ENCODE data around the gene DSCAM. TPM values are rescaled to one million over a fixed set of nuclear protein-coding genes. Genes with fewer than 3 reads are reported as not detected.

DSCAM gene
- total RNA-seq, 4 donors from 2014 or later = under 0.01 to 0.44 TPM; not detected in 2

- 82 to 85% methylated on average over 12 of the region's 12 CpGs for WGBS, 2 donors
- no peaks in the 10 kb centered on the region for H3K9me3 ChIP-seq
Measured at GRCh38 chr21:40422896-40423635, 423.9 kb downstream of the DSCAM start.

DNA sequence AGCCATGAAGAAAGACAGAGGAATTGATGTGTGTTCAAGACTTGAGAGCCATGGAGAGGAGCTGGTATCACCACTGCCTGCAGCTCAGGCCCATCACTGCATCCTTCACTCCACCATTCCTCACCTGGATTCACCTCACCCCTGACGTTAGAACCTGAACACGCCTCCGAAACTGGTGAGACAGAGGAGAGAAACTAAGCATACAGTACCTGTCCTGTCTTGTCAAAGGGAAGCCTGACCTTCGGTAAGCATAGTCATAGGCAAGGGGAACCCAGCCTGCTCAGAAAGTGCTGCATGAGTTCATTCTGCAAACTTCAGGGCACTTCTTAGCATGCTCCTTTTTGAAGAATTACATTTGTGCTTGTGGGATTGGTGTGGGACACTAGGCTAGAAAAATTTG lies 425.8 kb downstream of the DSCAM start:
- Histone ChIP-seq H3K27me3 (no peaks in the 10 kb centered on the region), H3K36me3 (no peaks in the 10 kb centered on the region), H3K4me3 (no peak overlapping the region), H3K9me3 (no peaks in the 10 kb centered on the region), H3K27ac (no peak overlapping the region), H3K4me1 (no peaks in the 10 kb centered on the region)
- DNase-seq (ENCODE audit: low spot score in 2 of 2) = no peak
- TF ChIP-seq CTCF (IDR thresholded peaks at IDR 0.05) (no peak), POLR2A (IDR thresholded peaks at IDR 0.05) (no peak), EP300 (IDR thresholded peaks at IDR 0.05) (no peak)
- WGBS, 2 donors = 88 to 89% methylated on average over 4 of the region's 4 CpGs

More at GRCh38 chr21:40422896-40423635, 423.9 kb downstream of the DSCAM start:
- H3K36me3 ChIP-seq = no peaks in the 10 kb centered on the region
- no peaks in the 10 kb centered on the region for H3K27me3 ChIP-seq
- DNase-seq (ENCODE audit: low spot score in 2 of 2) = no peak
- no peaks in the 10 kb centered on the region for H3K4me1 ChIP-seq
- H3K4me3 ChIP-seq = no peak overlapping the region
- no peak overlapping the region for H3K27ac ChIP-seq
- TF ChIP-seq EP300 (IDR thresholded peaks at IDR 0.05) (no peak), CTCF (IDR thresholded peaks at IDR 0.05) (no peak), POLR2A (IDR thresholded peaks at IDR 0.05) (no peak)

- H3K4me1 ChIP-seq = no peaks in the 10 kb centered on the region
- no peak overlapping the region for H3K27ac ChIP-seq
- no peak overlapping the region for H3K4me3 ChIP-seq
- TF ChIP-seq POLR2A (IDR thresholded peaks at IDR 0.05) (no peak), CTCF (IDR thresholded peaks at IDR 0.05) (no peak), EP300 (IDR thresholded peaks at IDR 0.05) (no peak)
- peaks cover 0 to 14% (median 0%) of the 10 kb centered on the region in 4 donors for H3K9me3 ChIP-seq
- no peaks in the 10 kb centered on the region for H3K27me3 ChIP-seq
- H3K36me3 ChIP-seq = no peaks in the 10 kb centered on the region
- DNase-seq (ENCODE audit: low spot score in 2 of 2) = no peak
Measured at GRCh38 chr21:40416572-40416971, 430.4 kb downstream of the DSCAM start.

- 64 to 81% methylated on average over 5 of the region's 5 CpGs for WGBS, 2 donors
- H3K4me3 ChIP-seq = no peak overlapping the region
- H3K36me3 ChIP-seq = no peaks in the 10 kb centered on the region
- no peaks in the 10 kb centered on the region for H3K27me3 ChIP-seq
- H3K27ac ChIP-seq = no peak overlapping the region
- peaks cover 0 to 14% (median 0%) of the 10 kb centered on the region in 4 donors for H3K9me3 ChIP-seq
- TF ChIP-seq EP300 (IDR thresholded peaks at IDR 0.05) = no peak
- no peak for TF ChIP-seq CTCF (IDR thresholded peaks at IDR 0.05)
- no peak for TF ChIP-seq POLR2A (IDR thresholded peaks at IDR 0.05)
- no peak for DNase-seq (ENCODE audit: low spot score in 2 of 2)
- no peaks in the 10 kb centered on the region for H3K4me1 ChIP-seq
Measured at GRCh38 chr21:40408561-40408960, 438.4 kb downstream of the DSCAM start.

GRCh38 chr21:40404396-40404800 lies 442.6 kb downstream of the DSCAM start:
- H3K9me3 ChIP-seq = peaks cover 0 to 5% (median 0%) of the 10 kb centered on the region in 4 donors
- TF ChIP-seq POLR2A (IDR thresholded peaks at IDR 0.05) = no peak
- no peak for TF ChIP-seq CTCF (IDR thresholded peaks at IDR 0.05)
- TF ChIP-seq EP300 (IDR thresholded peaks at IDR 0.05) = no peak
- DNase-seq (ENCODE audit: low spot score in 2 of 2) = peak in 1 of 2 donors; percentile 27
- no peaks in the 10 kb centered on the region for H3K27me3 ChIP-seq
- 29 to 36% methylated on average over 3 of the region's 3 CpGs for WGBS, 2 donors
- H3K4me3 ChIP-seq = no peak overlapping the region
- no peak overlapping the region for H3K27ac ChIP-seq
- H3K36me3 ChIP-seq = no peaks in the 10 kb centered on the region
- no peaks in the 10 kb centered on the region for H3K4me1 ChIP-seq
